ENCODE measurements around the gene PSG5. TPM values are rescaled to one million over a fixed set of nuclear protein-coding genes. Genes with fewer than 3 reads are reported as not detected.

PSG5 gene
- total RNA-seq, 2 experiments from 2014 or later, result not detected

Other genes starting within 250 kb of the PSG5 start
- not detected for gene PSG7, start 249.3 kb downstream of the PSG5 start, total RNA-seq
- not detected for gene PSG11, start 160.1 kb downstream of the PSG5 start, total RNA-seq
- not detected for gene PSG2, start 103.8 kb downstream of the PSG5 start, total RNA-seq
- not detected for gene PSG4, start 19.1 kb upstream of the PSG5 start, total RNA-seq
- not detected for gene PSG9, start 83.0 kb upstream of the PSG5 start, total RNA-seq
- not detected for gene CD177, start 167.2 kb upstream of the PSG5 start, total RNA-seq
- gene TEX101, start 228.4 kb upstream of the PSG5 start, total RNA-seq, result not detected

Data from activated CD4-positive, alpha-beta memory T cell treated with anti-CD3 and anti-CD28 coated beads, Interleukin-2, amount 10 ng/mL, durations not matched to agents 7 days and 5 days (primary cell).